GM23338 (cell line): ENCODE results near the gene NCCRP1. TPM values are rescaled to one million over a fixed set of nuclear protein-coding genes. Genes with fewer than 3 reads are reported as not detected.

Experiments
- ATAC-seq: fragments of 200-7000 bp; cut with Tn5 transposase; 3 replicates; pipeline ENCODE4 v1.9.1; 2020
- DNase-seq: peaks from one replicate; pipeline ENCODE4 v3.0.0-alpha.2; 2015; ENCODE audit warnings: low spot score
- H2AFZ ChIP-seq: fragments of 200-600 bp; sonication (generic); 2 replicates; pipeline ENCODE4 v1.8.0; 2016; ENCODE audit warnings: antibody characterized with exemption, mild to moderate bottlenecking, moderate library complexity
- H3F3A ChIP-seq: fragments of 200-600 bp; sonication (generic); replicated peaks from 2 replicates; pipeline ENCODE4 v1.8.0; 2017; ENCODE audit warnings: antibody characterized with exemption, mixed run types, low read depth
- H3K27ac ChIP-seq: fragments of 200-600 bp; sonication (generic); 2 replicates; pipeline ENCODE4 v1.6.1; 2016; ENCODE audit warnings: low read depth
- H3K27me3 ChIP-seq: fragments of 200-600 bp; sonication (generic); 2 replicates; pipeline ENCODE4 v1.8.0; 2016; ENCODE audit warnings: mild to moderate bottlenecking, mixed run types, moderate library complexity; ENCODE audit not compliant: insufficient read depth
- H3K36me3 ChIP-seq: fragments of 200-600 bp; sonication (generic); 2 replicates; pipeline ENCODE4 v1.8.0; 2016; ENCODE audit warnings: mild to moderate bottlenecking; ENCODE audit not compliant: insufficient read depth
- H3K4me1 ChIP-seq: fragments of 200-600 bp; sonication (generic); 2 replicates; pipeline ENCODE4 v1.8.0; 2016; ENCODE audit warnings: mild to moderate bottlenecking, moderate library complexity; ENCODE audit not compliant: insufficient read depth
- H3K4me2 ChIP-seq: fragments of 200-600 bp; sonication (generic); 2 replicates; pipeline ENCODE4 v1.7.1; 2017; ENCODE audit warnings: mixed run types
- H3K4me3 ChIP-seq: fragments of 200-600 bp; sonication (generic); 2 replicates; pipeline ENCODE4 v1.6.1; 2016; ENCODE audit warnings: mixed run types
- H3K79me2 ChIP-seq: fragments of 200-600 bp; sonication (generic); replicated peaks from 2 replicates; pipeline ENCODE4 v1.8.0; 2017; ENCODE audit warnings: mild to moderate bottlenecking; ENCODE audit not compliant: insufficient read depth
- H3K9me2 ChIP-seq: fragments of 200-600 bp; sonication (generic); 2 replicates; pipeline ENCODE4 v1.8.0; 2017; ENCODE audit not compliant: insufficient read depth
- H4K20me1 ChIP-seq: fragments of 200-600 bp; sonication (generic); replicated peaks from 2 replicates; pipeline ENCODE4 v1.8.0; 2017; ENCODE audit warnings: mild to moderate bottlenecking; ENCODE audit not compliant: insufficient read depth
- H3K27ac Mint-ChIP-seq: 2 replicates; pipeline ENCODE4 v1.8.0; 2020; ENCODE audit warnings: inconsistent platforms, mild to moderate bottlenecking, moderate library complexity, mixed read lengths
- H3K27me3 Mint-ChIP-seq: 3 replicates; pipeline ENCODE4 v1.8.0; 2022; ENCODE audit warnings: low read depth, mild to moderate bottlenecking, moderate library complexity, mixed read lengths, inconsistent platforms; ENCODE audit not compliant: insufficient read depth, poor library complexity
- H3K36me3 Mint-ChIP-seq: 3 replicates; pipeline ENCODE4 v1.8.0; 2021; ENCODE audit warnings: low read depth, mild to moderate bottlenecking, inconsistent platforms, moderate library complexity, mixed read lengths
- H3K4me1 Mint-ChIP-seq: 3 replicates; pipeline ENCODE4 v1.8.0; 2020; ENCODE audit warnings: mild to moderate bottlenecking, inconsistent platforms, mixed read lengths
- H3K4me3 Mint-ChIP-seq: 3 replicates; pipeline ENCODE4 v1.8.0; 2021; ENCODE audit warnings: moderate library complexity, mild to moderate bottlenecking, inconsistent platforms, mixed read lengths
- H3K9me3 Mint-ChIP-seq: 3 replicates; pipeline ENCODE4 v1.8.0; 2020; ENCODE audit warnings: moderate library complexity, mild to moderate bottlenecking, inconsistent platforms, mixed read lengths
- CREB1 ChIP-seq: fragments of 250-450 bp; sonication (Bioruptor Pico); IDR thresholded peaks from 2 replicates; pipeline ENCODE4 v1.5.0; 2020; ENCODE audit warnings: low read depth, mild to moderate bottlenecking, moderate library complexity
- ETS1 ChIP-seq: IDR thresholded peaks from 2 replicates; pipeline ENCODE4 v1.6.1; 2016; ENCODE audit warnings: antibody characterized with exemption
- EZH2 ChIP-seq: fragments of 200-600 bp; sonication (generic); IDR thresholded peaks from one replicate; pipeline ENCODE4 v1.8.0; 2017; ENCODE audit warnings: antibody characterized with exemption, mild to moderate bottlenecking, low read depth; ENCODE audit not compliant: unreplicated experiment
- EZH2phosphoT487 ChIP-seq: fragments of 200-600 bp; sonication (generic); IDR thresholded peaks from one replicate; pipeline ENCODE4 v1.8.1; 2018; ENCODE audit warnings: antibody characterized with exemption; ENCODE audit not compliant: unreplicated experiment
- JUNB ChIP-seq: IDR thresholded peaks from one replicate; pipeline ENCODE4 v1.6.1; 2016; ENCODE audit warnings: antibody characterized with exemption; ENCODE audit not compliant: unreplicated experiment
- NANOG ChIP-seq: IDR thresholded peaks from 2 replicates; pipeline ENCODE4 v1.6.1; 2016; ENCODE audit warnings: antibody characterized with exemption, borderline replicate concordance
- POLR2AphosphoS5 ChIP-seq: IDR thresholded peaks from 2 replicates; pipeline ENCODE4 v1.6.1; 2016; ENCODE audit warnings: antibody characterized with exemption, low read depth
- REST ChIP-seq: IDR thresholded peaks from one replicate; pipeline ENCODE4 v1.6.1; 2018; ENCODE audit warnings: antibody characterized with exemption; ENCODE audit not compliant: unreplicated experiment
- STAT1 ChIP-seq: IDR thresholded peaks from one replicate; pipeline ENCODE4 v1.6.1; 2016; ENCODE audit warnings: antibody characterized with exemption; ENCODE audit not compliant: unreplicated experiment
- ZNF114 ChIP-seq: fragments of 250-450 bp; sonication (Bioruptor Pico); IDR thresholded peaks from 2 replicates; pipeline ENCODE4 v1.5.0; 2020; ENCODE audit warnings: mild to moderate bottlenecking, moderate library complexity
- ZNF331 ChIP-seq: fragments of 250-450 bp; sonication (Bioruptor Pico); IDR thresholded peaks from 2 replicates; pipeline ENCODE4 v1.5.0; 2020; ENCODE audit warnings: low read depth, mild to moderate bottlenecking, moderate library complexity
- ZNF462 ChIP-seq: fragments of 250-450 bp; sonication (Bioruptor Pico); IDR thresholded peaks from 2 replicates; pipeline ENCODE4 v1.5.0; 2020; ENCODE audit warnings: mild to moderate bottlenecking, moderate library complexity
- polyA plus RNA-seq: library from polyadenylated mRNA; unstranded; fragments of >200 nt; fragmentation: Nextera tagmentation; extraction: Ambion mirVana; gene quantifications from 2 replicates; pipeline ENCODE4 v1.2.1, GENCODE V29; 2016
- total RNA-seq: library from RNA; depleted of rRNA; stranded (reverse); fragments of >200 nt; shearing (Covaris generic); gene quantifications from 2 replicates; pipeline ENCODE4 v1.2.3, GENCODE V29; 2014
- TF ChIP-seq, protein P1 (sequence below), 2 experiments: fragments of 200-600 bp in 1 of 2; sonication (generic) in 1 of 2; conservative IDR thresholded peaks; 2 replicates each; pipeline versions ENCODE4 v1.5.1 to v1.6.1; 2016 to 2017; ENCODE audit warnings: antibody characterized with exemption in 2 of 2, low read depth in 2 of 2, mild to moderate bottlenecking in 2 of 2, moderate library complexity in 1 of 2

The NCCRP1 gene
- total and polyA plus RNA-seq, 2 experiments from 2014 or later = 3.6 to 6.2 TPM

GRCh38 chr19:39207293-39207836 lies 10.6 kb downstream of the NCCRP1 start:
- Histone ChIP-seq H3K9me2 (no peaks in the 10 kb centered on the region), H3K4me2 (no peak overlapping the region), H3K36me3 (no peaks in the 10 kb centered on the region), H3K79me2 (no peaks in the 10 kb centered on the region), H3K27me3 (peaks cover 30% of the 10 kb centered on the region), H4K20me1 (no peaks in the 10 kb centered on the region), H3K4me1 (no peaks in the 10 kb centered on the region; the same call in 1 of the 2 replicates), H3F3A (no peaks in the 10 kb centered on the region), H2AFZ (no peak overlapping the region), H3K27ac (no peak overlapping the region), H3K4me3 (no peak overlapping the region)
- Mint-ChIP-seq H3K9me3 (no peaks in the 10 kb centered on the region), H3K4me3 (no peak overlapping the region), H3K27ac (no peak overlapping the region), H3K36me3 (no peaks in the 10 kb centered on the region), H3K27me3 (peaks cover 20% of the 10 kb centered on the region), H3K4me1 (no peaks in the 10 kb centered on the region)
- no peak for ATAC-seq
- TF ChIP-seq STAT1 (no peak), POLR2AphosphoS5 (no peak), ZNF331 (CRISPR knock-in tag) (no peak), CREB1 (CRISPR knock-in tag) (no peak), ETS1 (no peak), NANOG (no peak), EZH2 (no peak), ZNF114 (CRISPR knock-in tag) (no peak), REST (no peak), JUNB (no peak), ZNF462 (CRISPR knock-in tag) (no peak), EZH2phosphoT487 (no peak)
- TF ChIP-seq, protein P1, sequence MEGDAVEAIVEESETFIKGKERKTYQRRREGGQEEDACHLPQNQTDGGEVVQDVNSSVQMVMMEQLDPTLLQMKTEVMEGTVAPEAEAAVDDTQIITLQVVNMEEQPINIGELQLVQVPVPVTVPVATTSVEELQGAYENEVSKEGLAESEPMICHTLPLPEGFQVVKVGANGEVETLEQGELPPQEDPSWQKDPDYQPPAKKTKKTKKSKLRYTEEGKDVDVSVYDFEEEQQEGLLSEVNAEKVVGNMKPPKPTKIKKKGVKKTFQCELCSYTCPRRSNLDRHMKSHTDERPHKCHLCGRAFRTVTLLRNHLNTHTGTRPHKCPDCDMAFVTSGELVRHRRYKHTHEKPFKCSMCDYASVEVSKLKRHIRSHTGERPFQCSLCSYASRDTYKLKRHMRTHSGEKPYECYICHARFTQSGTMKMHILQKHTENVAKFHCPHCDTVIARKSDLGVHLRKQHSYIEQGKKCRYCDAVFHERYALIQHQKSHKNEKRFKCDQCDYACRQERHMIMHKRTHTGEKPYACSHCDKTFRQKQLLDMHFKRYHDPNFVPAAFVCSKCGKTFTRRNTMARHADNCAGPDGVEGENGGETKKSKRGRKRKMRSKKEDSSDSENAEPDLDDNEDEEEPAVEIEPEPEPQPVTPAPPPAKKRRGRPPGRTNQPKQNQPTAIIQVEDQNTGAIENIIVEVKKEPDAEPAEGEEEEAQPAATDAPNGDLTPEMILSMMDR (conservative IDR thresholded peaks at IDR 0.05; ENCODE audit: low read depth in 2 of 2) = no peak
- no peak for DNase-seq
